Measurements from ENCODE around the gene KIF9. TPM values are rescaled to one million over a fixed set of nuclear protein-coding genes. Genes with fewer than 3 reads are reported as not detected.

KIF9 gene
- total RNA-seq, 1 donor from 2014 or later = 0.98 TPM

GRCh38 chr3:47267490-47267824 lies 15.1 kb downstream of the KIF9 start:
- no peak for DNase-seq (ENCODE audit: extremely low spot score in 2 of 2)
- Histone ChIP-seq H3K4me1 (peaks cover 11% of the 10 kb centered on the region), H3K36me3 (no peaks in the 10 kb centered on the region), H3K27me3 (no peaks in the 10 kb centered on the region), H3K4me3 (no peak overlapping the region), H3K9me3 (no peaks in the 10 kb centered on the region), H3K27ac (no peak overlapping the region)
- TF ChIP-seq CTCF (IDR thresholded peaks at IDR 0.05) (no peak), POLR2A (IDR thresholded peaks at IDR 0.05) (no peak), POLR2AphosphoS5 (IDR thresholded peaks at IDR 0.05; ENCODE audit: insufficient read depth in 1 of 2, low read depth in 1 of 2) (no peak)
- intact Hi-C loops (cut with DNase I) = no loop called here

- Histone ChIP-seq H3K27me3 (no peaks in the 10 kb centered on the region), H3K27ac (no peak overlapping the region), H3K4me3 (no peak overlapping the region), H3K4me1 (peaks cover 11% of the 10 kb centered on the region), H3K9me3 (no peaks in the 10 kb centered on the region), H3K36me3 (no peaks in the 10 kb centered on the region)
- no peak for TF ChIP-seq POLR2A (IDR thresholded peaks at IDR 0.05)
- TF ChIP-seq POLR2AphosphoS5 (IDR thresholded peaks at IDR 0.05; ENCODE audit: insufficient read depth in 1 of 2, low read depth in 1 of 2) = no peak
- no peak for TF ChIP-seq CTCF (IDR thresholded peaks at IDR 0.05)
- DNase-seq (ENCODE audit: extremely low spot score in 2 of 2) = no peak
- intact Hi-C loops (cut with DNase I) = no loop called here
These were observed 15.7 kb downstream of the KIF9 start for GRCh38 chr3:47266709-47267489.

- DNase-seq (ENCODE audit: extremely low spot score in 2 of 2) = no peak
- Histone ChIP-seq H3K27ac (no peak overlapping the region), H3K27me3 (no peaks in the 10 kb centered on the region), H3K4me3 (no peak overlapping the region), H3K4me1 (peaks cover 11% of the 10 kb centered on the region), H3K36me3 (no peaks in the 10 kb centered on the region), H3K9me3 (no peaks in the 10 kb centered on the region)
- intact Hi-C loops (cut with DNase I) = no loop called here
- TF ChIP-seq CTCF (IDR thresholded peaks at IDR 0.05) (no peak), POLR2AphosphoS5 (IDR thresholded peaks at IDR 0.05; ENCODE audit: insufficient read depth in 1 of 2, low read depth in 1 of 2) (no peak), POLR2A (IDR thresholded peaks at IDR 0.05) (no peak)
These were observed 16.7 kb downstream of the KIF9 start for GRCh38 chr3:47265725-47266428.

GRCh38 chr3:47265008-47265407 lies 17.6 kb downstream of the KIF9 start:
- DNase-seq (ENCODE audit: extremely low spot score in 2 of 2) = no peak
- peaks cover 11% of the 10 kb centered on the region for H3K4me1 ChIP-seq
- H3K27me3 ChIP-seq = no peaks in the 10 kb centered on the region
- intact Hi-C loops (cut with DNase I) = no loop called here
- no peak for TF ChIP-seq POLR2A (IDR thresholded peaks at IDR 0.05)
- no peak for TF ChIP-seq POLR2AphosphoS5 (IDR thresholded peaks at IDR 0.05; ENCODE audit: insufficient read depth in 1 of 2, low read depth in 1 of 2)
- TF ChIP-seq CTCF (IDR thresholded peaks at IDR 0.05) = no peak
- no peaks in the 10 kb centered on the region for H3K36me3 ChIP-seq
- H3K4me3 ChIP-seq = no peak overlapping the region
- no peak overlapping the region for H3K27ac ChIP-seq
- H3K9me3 ChIP-seq = no peaks in the 10 kb centered on the region

- intact Hi-C loops (cut with DNase I) = no loop called here
- H3K4me1 ChIP-seq = peaks cover 2% of the 10 kb centered on the region
- H3K27me3 ChIP-seq = no peaks in the 10 kb centered on the region
- H3K9me3 ChIP-seq = no peaks in the 10 kb centered on the region
- no peak overlapping the region for H3K27ac ChIP-seq
- no peak for DNase-seq (ENCODE audit: extremely low spot score in 2 of 2)
- no peaks in the 10 kb centered on the region for H3K36me3 ChIP-seq
- TF ChIP-seq POLR2A (IDR thresholded peaks at IDR 0.05) = no peak
- TF ChIP-seq CTCF (IDR thresholded peaks at IDR 0.05) = no peak
- TF ChIP-seq POLR2AphosphoS5 (IDR thresholded peaks at IDR 0.05; ENCODE audit: insufficient read depth in 1 of 2, low read depth in 1 of 2) = no peak
- H3K4me3 ChIP-seq = no peak overlapping the region
These were observed 21.3 kb downstream of the KIF9 start for GRCh38 chr3:47261301-47261700.

Measured in vagina (tissue), 2 donors.